ENCODE results near the gene LRRC36. TPM values are rescaled to one million over a fixed set of nuclear protein-coding genes. Genes with fewer than 3 reads are reported as not detected.

LRRC36 gene
- total RNA-seq, 2 experiments from 2014 or later = 0.81 to 0.90 TPM

- TF ChIP-seq, protein P1, sequence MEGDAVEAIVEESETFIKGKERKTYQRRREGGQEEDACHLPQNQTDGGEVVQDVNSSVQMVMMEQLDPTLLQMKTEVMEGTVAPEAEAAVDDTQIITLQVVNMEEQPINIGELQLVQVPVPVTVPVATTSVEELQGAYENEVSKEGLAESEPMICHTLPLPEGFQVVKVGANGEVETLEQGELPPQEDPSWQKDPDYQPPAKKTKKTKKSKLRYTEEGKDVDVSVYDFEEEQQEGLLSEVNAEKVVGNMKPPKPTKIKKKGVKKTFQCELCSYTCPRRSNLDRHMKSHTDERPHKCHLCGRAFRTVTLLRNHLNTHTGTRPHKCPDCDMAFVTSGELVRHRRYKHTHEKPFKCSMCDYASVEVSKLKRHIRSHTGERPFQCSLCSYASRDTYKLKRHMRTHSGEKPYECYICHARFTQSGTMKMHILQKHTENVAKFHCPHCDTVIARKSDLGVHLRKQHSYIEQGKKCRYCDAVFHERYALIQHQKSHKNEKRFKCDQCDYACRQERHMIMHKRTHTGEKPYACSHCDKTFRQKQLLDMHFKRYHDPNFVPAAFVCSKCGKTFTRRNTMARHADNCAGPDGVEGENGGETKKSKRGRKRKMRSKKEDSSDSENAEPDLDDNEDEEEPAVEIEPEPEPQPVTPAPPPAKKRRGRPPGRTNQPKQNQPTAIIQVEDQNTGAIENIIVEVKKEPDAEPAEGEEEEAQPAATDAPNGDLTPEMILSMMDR (IDR thresholded peaks at IDR 0.05) = no peak
- DNase-seq (no peak), ATAC-seq (no peak)
- H3K4me1 Mint-ChIP-seq (ENCODE audit: low read depth) = peaks cover 6% of the 10 kb centered on the region
- H3K36me3 Mint-ChIP-seq (ENCODE audit: low read depth) = peaks cover 5% of the 10 kb centered on the region
- intact Hi-C loops (cut with micrococcal nuclease) = no loop called here
- H3K4me3 Mint-ChIP-seq = no peak overlapping the region
- CTCF ChIA-PET = interaction anchor here (0.8 to 1.9 kb wide), 6 partner anchors 18 to 183 kb away, joined by 3 to 6 read pairs (median 4); partner anchors contain the start of gene TPPP3
- POLR2A ChIA-PET = interaction anchor here (0.8 to 2.0 kb wide), 6 partner anchors 10 to 130 kb away, joined by 3 to 4 read pairs (median 3); no protein-coding TSS in a partner anchor
- H3K9me3 Mint-ChIP-seq = no peaks in the 10 kb centered on the region
- H3K27me3 Mint-ChIP-seq = no peaks in the 10 kb centered on the region
- H3K27ac Mint-ChIP-seq = no peak overlapping the region
These were observed 44.2 kb upstream of the LRRC36 start for GRCh38 chr16:67282447-67282805.

GRCh38 chr16:67283039-67283825, 43.4 kb upstream of the LRRC36 start:
- ChIA-PET POLR2A (interaction anchor here (0.9 to 1.6 kb wide), 2 partner anchors 9 to 28 kb away, joined by 3 read pairs; no protein-coding TSS in a partner anchor), CTCF (interaction anchor here (1.0 to 1.9 kb wide), 2 partner anchors 24 to 110 kb away, joined by 3 to 4 read pairs; partner anchors contain the start of gene TPPP3)
- intact Hi-C loops (cut with micrococcal nuclease) = no loop called here
- TF ChIP-seq, protein P1 (IDR thresholded peaks at IDR 0.05) = no peak
- no peak for DNase-seq
- H3K9me3 Mint-ChIP-seq = no peaks in the 10 kb centered on the region
- ATAC-seq = no peak
- H3K27ac Mint-ChIP-seq = no peak overlapping the region
- H3K4me3 Mint-ChIP-seq = no peak overlapping the region
- H3K36me3 Mint-ChIP-seq (ENCODE audit: low read depth) = no peaks in the 10 kb centered on the region
- no peaks in the 10 kb centered on the region for H3K27me3 Mint-ChIP-seq
- H3K4me1 Mint-ChIP-seq (ENCODE audit: low read depth) = no peaks in the 10 kb centered on the region

DNA sequence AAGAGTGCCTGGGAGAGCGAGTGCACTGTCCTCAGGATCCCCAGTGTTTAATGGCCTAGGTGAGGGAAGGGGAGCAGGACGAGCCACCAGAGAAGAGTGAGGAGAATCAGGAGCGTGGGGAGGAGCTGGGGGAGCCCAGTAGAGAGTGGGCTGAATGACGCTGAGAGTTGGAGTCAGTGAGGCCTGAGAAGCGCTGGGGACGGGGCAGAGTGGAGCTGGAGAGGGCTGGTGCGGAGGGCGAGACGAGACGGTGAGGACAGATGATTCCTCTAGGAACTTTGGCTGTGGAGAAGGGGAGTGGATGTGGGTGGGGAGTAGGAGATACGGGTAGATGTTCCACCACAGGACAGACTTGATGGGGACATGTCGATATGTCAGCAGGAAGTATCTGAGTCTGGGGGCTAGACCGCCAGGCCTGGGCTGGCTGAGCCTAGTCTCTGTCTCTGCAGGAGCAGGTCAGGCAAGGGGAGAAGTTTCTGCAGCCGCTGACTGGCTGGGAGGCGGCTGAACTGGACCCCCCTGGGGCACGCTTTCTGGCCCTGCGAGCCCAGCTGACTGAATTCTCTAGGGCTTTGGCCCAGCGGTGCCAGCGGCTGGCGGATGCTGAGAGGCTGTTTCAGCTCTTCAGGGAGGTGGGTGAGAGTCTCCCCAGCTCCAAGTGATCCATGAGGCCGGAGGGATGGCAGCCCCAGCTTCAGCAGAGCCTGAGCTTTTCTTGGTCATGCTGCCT, 42.6 kb upstream of the LRRC36 start:
- Mint-ChIP-seq H3K36me3 (ENCODE audit: low read depth) (no peaks in the 10 kb centered on the region), H3K4me1 (ENCODE audit: low read depth) (no peaks in the 10 kb centered on the region), H3K27me3 (no peaks in the 10 kb centered on the region), H3K27ac (no peak overlapping the region), H3K4me3 (no peak overlapping the region), H3K9me3 (no peaks in the 10 kb centered on the region)
- intact Hi-C loops (cut with micrococcal nuclease) = no loop called here
- ChIA-PET CTCF (interaction anchor here (0.8 to 1.9 kb wide), 3 partner anchors 81 to 110 kb away, joined by 3 to 4 read pairs (median 3); partner anchors contain the start of gene TPPP3), POLR2A (interaction anchor here (1.6 kb wide), 1 partner anchor 27 kb away, joined by 3 read pairs; no protein-coding TSS in a partner anchor)
- no peak for ATAC-seq
- no peak for DNase-seq
- TF ChIP-seq, protein P1 (IDR thresholded peaks at IDR 0.05) = no peak

DNA sequence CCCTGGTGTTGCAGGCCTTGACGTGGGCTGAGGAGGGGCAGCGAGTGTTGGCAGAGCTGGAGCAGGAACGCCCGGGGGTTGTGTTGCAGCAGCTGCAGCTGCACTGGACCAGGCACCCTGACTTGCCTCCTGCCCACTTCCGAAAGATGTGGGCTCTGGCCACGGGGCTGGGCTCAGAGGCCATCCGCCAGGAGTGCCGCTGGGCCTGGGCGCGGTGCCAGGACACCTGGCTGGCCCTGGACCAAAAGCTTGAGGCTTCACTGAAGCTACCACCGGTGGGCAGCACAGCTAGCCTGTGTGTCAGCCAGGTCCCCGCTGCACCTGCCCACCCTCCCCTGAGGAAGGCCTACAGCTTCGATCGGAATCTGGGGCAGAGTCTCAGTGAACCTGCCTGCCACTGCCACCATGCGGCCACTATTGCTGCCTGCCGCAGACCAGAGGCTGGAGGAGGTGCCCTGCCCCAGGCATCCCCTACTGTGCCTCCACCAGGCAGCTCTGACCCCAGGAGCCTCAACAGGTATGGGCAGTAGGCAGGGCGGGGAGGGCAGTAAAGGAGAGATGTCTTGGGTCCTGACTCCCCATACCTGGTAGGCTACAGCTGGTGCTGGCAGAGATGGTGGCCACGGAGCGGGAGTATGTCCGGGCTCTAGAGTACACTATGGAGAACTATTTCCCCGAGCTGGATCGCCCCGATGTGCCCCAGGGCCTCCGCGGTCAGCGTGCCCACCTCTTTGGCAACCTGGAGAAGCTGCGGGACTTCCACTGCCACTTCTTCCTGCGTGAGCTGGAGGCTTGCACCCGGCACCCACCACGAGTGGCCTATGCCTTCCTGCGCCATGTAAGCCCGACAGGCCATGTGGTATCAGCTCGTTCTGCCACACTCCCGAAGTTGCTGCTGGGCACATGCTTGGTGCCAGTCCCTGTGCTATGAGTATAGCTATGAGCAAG, 41.6 kb upstream of the LRRC36 start:
- TF ChIP-seq, protein P1 (IDR thresholded peaks at IDR 0.05) = no peak
- Mint-ChIP-seq H3K36me3 (ENCODE audit: low read depth) (no peaks in the 10 kb centered on the region), H3K9me3 (no peaks in the 10 kb centered on the region), H3K27ac (no peak overlapping the region), H3K27me3 (no peaks in the 10 kb centered on the region), H3K4me3 (no peak overlapping the region), H3K4me1 (ENCODE audit: low read depth) (peaks cover 6% of the 10 kb centered on the region)
- no peak for ATAC-seq
- no peak for DNase-seq
- CTCF ChIA-PET = interaction anchor here (0.7 to 1.9 kb wide), 5 partner anchors 80 to 209 kb away, joined by 3 to 6 read pairs (median 3); no protein-coding TSS in a partner anchor
- POLR2A ChIA-PET = interaction anchor here (1.0 kb wide), 1 partner anchor 41 kb away, joined by 3 read pairs; no protein-coding TSS in a partner anchor
- intact Hi-C loops (cut with micrococcal nuclease) = no loop called here

Measured in activated CD8-positive, alpha-beta T cell treated with anti-CD3 and anti-CD28 coated beads for 36 hours (primary cell).